ENCODE results near the gene LIN54.
"Not testable (repeated sequence)": the region's sequence is repeated elsewhere in the genome, so short reads cannot be mapped to it uniquely, and the experiment has no call there.

The LIN54 gene

GRCh38 chr4:82954212-82954611, 56.4 kb downstream of the LIN54 start:
- in situ Hi-C loops (cut with MboI; ENCODE audit: low sequenced_read_pairs), result no loop called here
- DNase-seq (ENCODE audit: low spot score in 2 of 2), result no peak
- H3K27me3 ChIP-seq (ENCODE audit: low read depth), result no peaks in the 10 kb centered on the region
- no peak overlapping the region for H3K4me3 ChIP-seq
- peaks cover 6% of the 10 kb centered on the region for H3K4me1 ChIP-seq
- no peaks in the 10 kb centered on the region for H3K9me3 ChIP-seq
- H3K36me3 ChIP-seq (replicated peaks), result 0 out of 2 replicates have a peak, but pooled peaks cover 2% of the 10 kb centered on the region

- no peaks in the 10 kb centered on the region for H3K9me3 ChIP-seq
- H3K36me3 ChIP-seq (replicated peaks), result peaks cover 5% of the 10 kb centered on the region; the same call in 1 of the 2 replicates
- H3K27me3 ChIP-seq (ENCODE audit: low read depth), result no peaks in the 10 kb centered on the region
- no peak for DNase-seq (ENCODE audit: low spot score in 2 of 2)
- H3K4me3 ChIP-seq, result no peak overlapping the region
- no peaks in the 10 kb centered on the region for H3K4me1 ChIP-seq
- in situ Hi-C loops (cut with MboI; ENCODE audit: low sequenced_read_pairs), result no loop called here
Measured at GRCh38 chr4:82951196-82951595, 59.4 kb downstream of the LIN54 start.

GRCh38 chr4:82948647-82949204, 61.9 kb downstream of the LIN54 start:
- Histone ChIP-seq H3K9me3 (no peaks in the 10 kb centered on the region), H3K4me1 (no peaks in the 10 kb centered on the region), H3K4me3 (no peak overlapping the region), H3K36me3 (replicated peaks) (peaks cover 12% of the 10 kb centered on the region), H3K27me3 (ENCODE audit: low read depth) (no peaks in the 10 kb centered on the region)
- in situ Hi-C loops (cut with MboI; ENCODE audit: low sequenced_read_pairs), result no loop called here
- no peak for DNase-seq (ENCODE audit: low spot score in 2 of 2)

GRCh38 chr4:82947498-82947897, 63.1 kb downstream of the LIN54 start:
- Histone ChIP-seq H3K4me1 (no peaks in the 10 kb centered on the region), H3K36me3 (replicated peaks) (peaks cover 12% of the 10 kb centered on the region), H3K4me3 (no peak overlapping the region), H3K27me3 (ENCODE audit: low read depth) (no peaks in the 10 kb centered on the region), H3K9me3 (no peaks in the 10 kb centered on the region)
- in situ Hi-C loops (cut with MboI; ENCODE audit: low sequenced_read_pairs), result no loop called here
- no peak for DNase-seq (ENCODE audit: low spot score in 2 of 2)

GRCh38 chr4:82939414-82939813, 71.2 kb downstream of the LIN54 start:
- DNase-seq (ENCODE audit: low spot score in 2 of 2), result no peak
- in situ Hi-C loops (cut with MboI; ENCODE audit: low sequenced_read_pairs), result no loop called here
- Histone ChIP-seq H3K4me3 (no peak overlapping the region), H3K4me1 (no peaks in the 10 kb centered on the region), H3K9me3 (no peaks in the 10 kb centered on the region), H3K27me3 (ENCODE audit: low read depth) (no peaks in the 10 kb centered on the region), H3K36me3 (replicated peaks) (peaks cover 40% of the 10 kb centered on the region)

GRCh38 chr4:82934441-82934840, 76.2 kb downstream of the LIN54 start:
- no peaks in the 10 kb centered on the region for H3K4me1 ChIP-seq
- H3K9me3 ChIP-seq, result no peaks in the 10 kb centered on the region
- H3K27me3 ChIP-seq (ENCODE audit: low read depth), result no peaks in the 10 kb centered on the region
- in situ Hi-C loops (cut with MboI; ENCODE audit: low sequenced_read_pairs), result no loop called here
- no peak for DNase-seq (ENCODE audit: low spot score in 2 of 2)
- no peak overlapping the region for H3K4me3 ChIP-seq
- H3K36me3 ChIP-seq (replicated peaks), result peaks cover 57% of the 10 kb centered on the region

GRCh38 chr4:82930848-82931755, 79.5 kb downstream of the LIN54 start:
- in situ Hi-C loops (cut with MboI; ENCODE audit: low sequenced_read_pairs), result no loop called here
- no peaks in the 10 kb centered on the region for H3K27me3 ChIP-seq (ENCODE audit: low read depth)
- no peaks in the 10 kb centered on the region for H3K9me3 ChIP-seq
- peaks cover 41% of the 10 kb centered on the region for H3K36me3 ChIP-seq (replicated peaks)
- H3K4me1 ChIP-seq, result no peaks in the 10 kb centered on the region
- no peak for DNase-seq (ENCODE audit: low spot score in 2 of 2)
- H3K4me3 ChIP-seq, result no peak overlapping the region

- Histone ChIP-seq H3K9me3 (no peaks in the 10 kb centered on the region), H3K27me3 (ENCODE audit: low read depth) (no peaks in the 10 kb centered on the region), H3K36me3 (replicated peaks) (no peaks in the 10 kb centered on the region; the same call in 1 of the 2 replicates), H3K4me1 (peaks cover 13% of the 10 kb centered on the region), H3K4me3 (no peak overlapping the region)
- no peak for DNase-seq (ENCODE audit: low spot score in 2 of 2)
- in situ Hi-C loops (cut with MboI; ENCODE audit: low sequenced_read_pairs), result no loop called here
Measured at GRCh38 chr4:82921795-82922194, 88.8 kb downstream of the LIN54 start.

- H3K36me3 ChIP-seq (replicated peaks), result no peaks in the 10 kb centered on the region; the same call in 1 of the 2 replicates
- peaks cover 7% of the 10 kb centered on the region for H3K4me1 ChIP-seq
- DNase-seq (ENCODE audit: low spot score in 2 of 2), result no peak
- H3K4me3 ChIP-seq, result no peak overlapping the region
- no peaks in the 10 kb centered on the region for H3K9me3 ChIP-seq
- in situ Hi-C loops (cut with MboI; ENCODE audit: low sequenced_read_pairs), result no loop called here
- no peaks in the 10 kb centered on the region for H3K27me3 ChIP-seq (ENCODE audit: low read depth)
Measured at GRCh38 chr4:82919386-82919785, 91.2 kb downstream of the LIN54 start.

GRCh38 chr4:82918091-82918490, 92.5 kb downstream of the LIN54 start:
- Histone ChIP-seq H3K27me3 (ENCODE audit: low read depth) (no peaks in the 10 kb centered on the region), H3K4me1 (peaks cover 7% of the 10 kb centered on the region), H3K36me3 (replicated peaks) (peaks cover 4% of the 10 kb centered on the region), H3K9me3 (no peaks in the 10 kb centered on the region), H3K4me3 (no peak overlapping the region)
- DNase-seq (ENCODE audit: low spot score in 2 of 2), result no peak
- in situ Hi-C loops (cut with MboI; ENCODE audit: low sequenced_read_pairs), result no loop called here

- peaks cover 12% of the 10 kb centered on the region for H3K36me3 ChIP-seq (replicated peaks)
- DNase-seq (ENCODE audit: low spot score in 2 of 2); H3K9me3 ChIP-seq; H3K27me3 ChIP-seq (ENCODE audit: low read depth); in situ Hi-C loops (cut with MboI; ENCODE audit: low sequenced_read_pairs); H3K4me1 ChIP-seq; H3K4me3 ChIP-seq: not testable (repeated sequence)
Measured at GRCh38 chr4:82913968-82914367, 96.7 kb downstream of the LIN54 start.

GRCh38 chr4:82913305-82913704, 97.3 kb downstream of the LIN54 start:
- DNase-seq (ENCODE audit: low spot score in 2 of 2), result no peak
- no peaks in the 10 kb centered on the region for H3K27me3 ChIP-seq (ENCODE audit: low read depth)
- no peak overlapping the region for H3K4me3 ChIP-seq
- no peaks in the 10 kb centered on the region for H3K9me3 ChIP-seq
- in situ Hi-C loops (cut with MboI; ENCODE audit: low sequenced_read_pairs), result no loop called here
- peaks cover 12% of the 10 kb centered on the region for H3K36me3 ChIP-seq (replicated peaks)
- H3K4me1 ChIP-seq, result no peaks in the 10 kb centered on the region

- H3K36me3 ChIP-seq (replicated peaks), result peaks cover 30% of the 10 kb centered on the region
Measured at GRCh38 chr4:82909326-82909725, 101.3 kb downstream of the LIN54 start.

GRCh38 chr4:82906469-82906868, 104.2 kb downstream of the LIN54 start:
- in situ Hi-C loops (cut with MboI; ENCODE audit: low sequenced_read_pairs), result no loop called here
- Histone ChIP-seq H3K36me3 (replicated peaks) (peaks cover 26% of the 10 kb centered on the region), H3K9me3 (no peaks in the 10 kb centered on the region), H3K4me1 (peaks cover 20% of the 10 kb centered on the region), H3K4me3 (no peak overlapping the region), H3K27me3 (ENCODE audit: low read depth) (no peaks in the 10 kb centered on the region)
- DNase-seq (ENCODE audit: low spot score in 2 of 2), result no peak

More at GRCh38 chr4:82909326-82909725, 101.3 kb downstream of the LIN54 start:
- Histone ChIP-seq H3K9me3 (no peaks in the 10 kb centered on the region), H3K4me3 (no peak overlapping the region), H3K27me3 (ENCODE audit: low read depth) (no peaks in the 10 kb centered on the region), H3K4me1 (peaks cover 12% of the 10 kb centered on the region)
- in situ Hi-C loops (cut with MboI; ENCODE audit: low sequenced_read_pairs), result no loop called here
- no peak for DNase-seq (ENCODE audit: low spot score in 2 of 2)
